ENCODE results near the gene TXNDC11. TPM values are rescaled to one million over a fixed set of nuclear protein-coding genes. Genes with fewer than 3 reads are reported as not detected.

The TXNDC11 gene
- total and polyA plus RNA-seq, 2 experiments from 2014 or later = 6.8 to 12.0 TPM

DNA sequence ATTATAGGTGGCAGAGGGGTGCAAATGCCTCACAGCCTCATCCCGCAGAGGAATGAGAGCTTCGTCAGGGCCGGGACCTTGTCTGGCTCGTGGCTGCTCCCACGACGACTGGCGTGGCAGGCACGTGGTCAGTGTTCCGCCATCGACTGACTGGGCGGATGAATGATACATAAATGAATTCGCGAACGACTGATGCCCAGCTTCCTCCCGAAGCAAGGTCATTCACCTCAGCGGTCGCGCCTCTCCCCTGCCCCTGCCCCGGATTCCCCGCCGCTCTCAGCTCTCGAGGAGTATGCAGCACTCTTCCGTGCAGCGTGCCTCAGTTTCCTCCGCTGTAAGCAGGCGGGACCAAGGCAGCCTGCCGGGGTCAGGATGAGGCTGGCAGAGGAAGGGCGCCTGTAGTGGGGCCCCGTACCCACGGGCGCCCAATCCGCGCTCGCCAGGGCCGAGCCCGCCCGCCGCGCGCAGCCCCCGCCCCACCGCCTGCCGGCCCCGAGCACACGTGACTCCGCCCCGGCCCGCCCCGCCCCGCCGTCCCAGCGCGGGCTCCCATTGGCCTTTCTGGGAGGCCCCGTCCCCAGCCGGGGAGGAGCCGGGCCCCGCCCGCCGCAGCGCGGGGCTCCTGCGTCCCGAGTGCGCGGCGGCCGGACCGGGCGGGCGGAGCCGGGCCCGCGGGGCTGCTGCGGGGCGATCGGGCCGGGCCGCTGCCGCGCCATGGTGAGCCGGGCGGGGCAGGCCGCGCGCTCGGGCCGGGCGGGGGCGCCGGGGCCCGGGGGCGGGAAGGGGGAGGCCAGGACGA is 74.6 kb downstream of the TXNDC11 start, which contains the start of gene SNN:
Gene SNN (plus strand): TSS at position 632 of the 799 bp plus-strand sequence. CDS start 7,605 bp downstream, outside the sequence.
- Histone ChIP-seq H3K27ac (ENCODE audit: low read depth) (no peak within 1 kb of the TSS), H3F3A (replicated peaks; ENCODE audit: low read depth) (peaks cover 13% of the 10 kb centered on the region; the same call in 1 of the 2 replicates), H3K79me2 (replicated peaks; ENCODE audit: insufficient read depth) (peaks cover 44% of the 10 kb centered on the region), H3K27me3 (ENCODE audit: insufficient read depth) (0 out of 2 replicates have a peak, but pooled peaks cover 3% of the 10 kb centered on the region), H2AFZ (0 out of 2 replicates have a peak within 1 kb of the TSS, but pooled peaks have one; percentile 76), H3K4me2 (peak within 1 kb of the TSS; percentile 90), H4K20me1 (replicated peaks; ENCODE audit: insufficient read depth) (peaks cover 25% of the 10 kb centered on the region), H3K9me2 (ENCODE audit: insufficient read depth) (no peaks in the 10 kb centered on the region), H3K4me3 (peak within 1 kb of the TSS; percentile 85), H3K4me1 (ENCODE audit: insufficient read depth) (peaks cover 31% of the 10 kb centered on the region), H3K36me3 (ENCODE audit: insufficient read depth) (no peaks in the 10 kb centered on the region)
- peaks cover 57% of the 10 kb centered on the region for H3K4me1 Mint-ChIP-seq
- TF ChIP-seq EZH2phosphoT487 (IDR thresholded peaks at IDR 0.05; ENCODE audit: unreplicated experiment) (no peak), POLR2AphosphoS5 (IDR thresholded peaks at IDR 0.05; ENCODE audit: low read depth) (peak; percentile 49), STAT1 (IDR thresholded peaks at IDR 0.05; ENCODE audit: unreplicated experiment) (no peak), JUNB (IDR thresholded peaks at IDR 0.05; ENCODE audit: unreplicated experiment) (no peak), CREB1 (CRISPR knock-in tag; IDR thresholded peaks at IDR 0.05; ENCODE audit: low read depth) (no peak)
- TF ChIP-seq, protein P1, sequence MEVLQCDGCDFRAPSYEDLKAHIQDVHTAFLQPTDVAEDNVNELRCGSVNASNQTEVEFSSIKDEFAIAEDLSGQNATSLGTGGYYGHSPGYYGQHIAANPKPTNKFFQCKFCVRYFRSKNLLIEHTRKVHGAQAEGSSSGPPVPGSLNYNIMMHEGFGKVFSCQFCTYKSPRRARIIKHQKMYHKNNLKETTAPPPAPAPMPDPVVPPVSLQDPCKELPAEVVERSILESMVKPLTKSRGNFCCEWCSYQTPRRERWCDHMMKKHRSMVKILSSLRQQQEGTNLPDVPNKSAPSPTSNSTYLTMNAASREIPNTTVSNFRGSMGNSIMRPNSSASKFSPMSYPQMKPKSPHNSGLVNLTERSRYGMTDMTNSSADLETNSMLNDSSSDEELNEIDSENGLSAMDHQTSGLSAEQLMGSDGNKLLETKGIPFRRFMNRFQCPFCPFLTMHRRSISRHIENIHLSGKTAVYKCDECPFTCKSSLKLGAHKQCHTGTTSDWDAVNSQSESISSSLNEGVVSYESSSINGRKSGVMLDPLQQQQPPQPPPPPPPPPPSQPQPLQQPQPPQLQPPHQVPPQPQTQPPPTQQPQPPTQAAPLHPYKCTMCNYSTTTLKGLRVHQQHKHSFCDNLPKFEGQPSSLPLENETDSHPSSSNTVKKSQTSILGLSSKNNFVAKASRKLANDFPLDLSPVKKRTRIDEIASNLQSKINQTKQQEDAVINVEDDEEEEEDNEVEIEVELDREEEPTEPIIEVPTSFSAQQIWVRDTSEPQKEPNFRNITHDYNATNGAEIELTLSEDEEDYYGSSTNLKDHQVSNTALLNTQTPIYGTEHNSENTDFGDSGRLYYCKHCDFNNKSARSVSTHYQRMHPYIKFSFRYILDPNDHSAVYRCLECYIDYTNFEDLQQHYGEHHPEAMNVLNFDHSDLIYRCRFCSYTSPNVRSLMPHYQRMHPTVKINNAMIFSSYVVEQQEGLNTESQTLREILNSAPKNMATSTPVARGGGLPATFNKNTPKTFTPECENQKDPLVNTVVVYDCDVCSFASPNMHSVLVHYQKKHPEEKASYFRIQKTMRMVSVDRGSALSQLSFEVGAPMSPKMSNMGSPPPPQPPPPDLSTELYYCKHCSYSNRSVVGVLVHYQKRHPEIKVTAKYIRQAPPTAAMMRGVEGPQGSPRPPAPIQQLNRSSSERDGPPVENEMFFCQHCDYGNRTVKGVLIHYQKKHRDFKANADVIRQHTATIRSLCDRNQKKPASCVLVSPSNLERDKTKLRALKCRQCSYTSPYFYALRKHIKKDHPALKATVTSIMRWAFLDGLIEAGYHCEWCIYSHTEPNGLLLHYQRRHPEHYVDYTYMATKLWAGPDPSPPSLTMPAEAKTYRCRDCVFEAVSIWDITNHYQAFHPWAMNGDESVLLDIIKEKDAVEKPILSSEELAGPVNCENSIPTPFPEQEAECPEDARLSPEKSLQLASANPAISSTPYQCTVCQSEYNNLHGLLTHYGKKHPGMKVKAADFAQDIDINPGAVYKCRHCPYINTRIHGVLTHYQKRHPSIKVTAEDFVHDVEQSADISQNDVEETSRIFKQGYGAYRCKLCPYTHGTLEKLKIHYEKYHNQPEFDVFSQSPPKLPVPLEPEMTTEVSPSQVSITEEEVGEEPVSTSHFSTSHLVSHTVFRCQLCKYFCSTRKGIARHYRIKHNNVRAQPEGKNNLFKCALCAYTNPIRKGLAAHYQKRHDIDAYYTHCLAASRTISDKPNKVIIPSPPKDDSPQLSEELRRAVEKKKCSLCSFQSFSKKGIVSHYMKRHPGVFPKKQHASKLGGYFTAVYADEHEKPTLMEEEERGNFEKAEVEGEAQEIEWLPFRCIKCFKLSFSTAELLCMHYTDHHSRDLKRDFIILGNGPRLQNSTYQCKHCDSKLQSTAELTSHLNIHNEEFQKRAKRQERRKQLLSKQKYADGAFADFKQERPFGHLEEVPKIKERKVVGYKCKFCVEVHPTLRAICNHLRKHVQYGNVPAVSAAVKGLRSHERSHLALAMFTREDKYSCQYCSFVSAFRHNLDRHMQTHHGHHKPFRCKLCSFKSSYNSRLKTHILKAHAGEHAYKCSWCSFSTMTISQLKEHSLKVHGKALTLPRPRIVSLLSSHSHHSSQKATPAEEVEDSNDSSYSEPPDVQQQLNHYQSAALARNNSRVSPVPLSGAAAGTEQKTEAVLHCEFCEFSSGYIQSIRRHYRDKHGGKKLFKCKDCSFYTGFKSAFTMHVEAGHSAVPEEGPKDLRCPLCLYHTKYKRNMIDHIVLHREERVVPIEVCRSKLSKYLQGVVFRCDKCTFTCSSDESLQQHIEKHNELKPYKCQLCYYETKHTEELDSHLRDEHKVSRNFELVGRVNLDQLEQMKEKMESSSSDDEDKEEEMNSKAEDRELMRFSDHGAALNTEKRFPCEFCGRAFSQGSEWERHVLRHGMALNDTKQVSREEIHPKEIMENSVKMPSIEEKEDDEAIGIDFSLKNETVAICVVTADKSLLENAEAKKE (CRISPR knock-in tag; IDR thresholded peaks at IDR 0.05) = no peak
- ATAC-seq (peak; percentile 61), DNase-seq (ENCODE audit: low spot score) (peak; percentile 93)
- no peak within 1 kb of the TSS for H3K27ac Mint-ChIP-seq
- peaks cover 16% of the 10 kb centered on the region for H3K27me3 Mint-ChIP-seq (ENCODE audit: insufficient read depth, low read depth, poor library complexity)
- H3K36me3 Mint-ChIP-seq (ENCODE audit: low read depth) = no peaks in the 10 kb centered on the region
- no peaks in the 10 kb centered on the region for H3K9me3 Mint-ChIP-seq
- H3K4me3 Mint-ChIP-seq = peak within 1 kb of the TSS; percentile 76
